H1 (cell line): ENCODE data around the gene MTG1. TPM values are rescaled to one million over a fixed set of nuclear protein-coding genes. Genes with fewer than 3 reads are reported as not detected.

Source experiments
- CTCF ChIA-PET: fragments of 300-600 bp; sonication (Branson Sonifier 250); formaldehyde crosslinking; loops from one replicate; lab custom pipeline; 2021; ENCODE audit not compliant: partially characterized antibody; lab: Charles Lee
- POLR2A ChIA-PET: fragments of 300-600 bp; sonication (Branson Sonifier 250); formaldehyde crosslinking; loops from one replicate; lab custom pipeline; 2021; ENCODE audit warnings: inconsistent platforms; ENCODE audit not compliant: partially characterized antibody; lab: Charles Lee
- DNase-seq, 2 experiments: peaks; one replicate each; pipeline versions ENCODE4 v3.0.0 to v3.0.0-alpha.2; 2010 to 2022; ENCODE audit warnings: low spot score in 2 of 2, low read depth in 1 of 2, mixed read lengths in 1 of 2
- FAIRE-seq: peaks from 2 replicates; lab custom pipeline; 2011; peaks lifted over from hg19 to GRCh38; lab: Jason Lieb, UNC
- H2AFZ ChIP-seq: 2 replicates; pipeline ENCODE4 v1.8.1; 2012; ENCODE audit warnings: low read length, inconsistent platforms
- H2AK5ac ChIP-seq: 2 replicates; pipeline ENCODE4 v1.6.1; 2013; ENCODE audit warnings: low read depth, low read length
- H2BK120ac ChIP-seq: replicated peaks from 2 replicates; pipeline ENCODE3; 2013; ENCODE audit warnings: low read depth, low read length, inconsistent platforms
- H2BK12ac ChIP-seq: 2 replicates; pipeline ENCODE4 v1.6.1; 2013; ENCODE audit warnings: low read depth, low read length
- H2BK15ac ChIP-seq: 2 replicates; pipeline ENCODE4 v1.6.1; 2013; ENCODE audit warnings: low read length
- H2BK20ac ChIP-seq: 2 replicates; pipeline ENCODE4 v1.6.1; 2013; ENCODE audit warnings: low read length
- H2BK5ac ChIP-seq: 2 replicates; pipeline ENCODE4 v1.6.1; 2013; ENCODE audit warnings: low read depth, low read length
- H3K14ac ChIP-seq: 2 replicates; pipeline ENCODE4 v1.6.1; 2013; ENCODE audit warnings: inconsistent platforms; ENCODE audit not compliant: insufficient read length
- H3K18ac ChIP-seq: 2 replicates; pipeline ENCODE4 v1.6.1; 2013; ENCODE audit warnings: low read length; ENCODE audit errors: extremely low read depth
- H3K23ac ChIP-seq: 2 replicates; pipeline ENCODE4 v1.6.1; 2013; ENCODE audit warnings: inconsistent platforms; ENCODE audit not compliant: insufficient read length
- H3K23me2 ChIP-seq: 2 replicates; pipeline ENCODE4 v1.6.1; 2013; ENCODE audit warnings: low read depth, low read length
- H3K27ac ChIP-seq: 2 replicates; pipeline ENCODE4 v1.6.1; 2011; ENCODE audit warnings: low read depth, low read length, inconsistent platforms
- H3K27me3 ChIP-seq, 4 experiments: replicated peaks in 1 of 4; 1 replicate in 1 of 4; 2 replicates in 3 of 4; pipeline versions ENCODE4 v1.6.1 to v1.8.1; 2011 to 2013; ENCODE audit warnings: low read length in 3 of 4, mild to moderate bottlenecking in 3 of 4, inconsistent platforms in 2 of 4, mixed read lengths in 2 of 4, moderate library complexity in 1 of 4; ENCODE audit not compliant: control insufficient read depth in 3 of 4, insufficient read depth in 3 of 4; ENCODE audit errors: extremely low read depth in 1 of 4
- H3K36me3 ChIP-seq, 4 experiments: 2 replicates each; pipeline versions ENCODE4 v1.6.1 to v1.8.1; 2011 to 2013; ENCODE audit warnings: mild to moderate bottlenecking in 4 of 4, low read length in 3 of 4, moderate library complexity in 2 of 4, control low read depth in 1 of 4, inconsistent platforms in 1 of 4; ENCODE audit not compliant: insufficient read depth in 4 of 4, control insufficient read depth in 2 of 4
- H3K4ac ChIP-seq: replicated peaks from 2 replicates; pipeline ENCODE3; 2013; ENCODE audit warnings: low read length, low read depth, mixed read lengths, inconsistent platforms; ENCODE audit not compliant: insufficient read length
- H3K4me1 ChIP-seq, 4 experiments: replicated peaks in 1 of 4; 1 replicate in 1 of 4; 2 replicates in 3 of 4; pipeline versions ENCODE4 v1.6.1 to v1.8.1; 2011 to 2013; ENCODE audit warnings: low read length in 3 of 4, inconsistent platforms in 2 of 4, mixed read lengths in 1 of 4; ENCODE audit not compliant: insufficient read depth in 4 of 4, control insufficient read depth in 3 of 4
- H3K4me2 ChIP-seq, 2 experiments: 2 replicates each; pipeline versions ENCODE4 v1.6.1 to v1.8.1; 2011 to 2013; ENCODE audit warnings: low read depth in 2 of 2, low read length in 2 of 2, control low read depth in 1 of 2, inconsistent platforms in 1 of 2, mild to moderate bottlenecking in 1 of 2; ENCODE audit not compliant: insufficient read depth in 1 of 2
- H3K4me3 ChIP-seq, 4 experiments: fragments of 200-600, 300-600 bp in 1 of 4; sonication (generic), shearing (Covaris generic), sonication (Bioruptor Twin) in 1 of 4; 2 replicates each; pipeline versions ENCODE4 v1.5.1 to v1.8.1; 2011 to 2016; ENCODE audit warnings: low read length in 4 of 4, low read depth in 3 of 4, control low read depth in 2 of 4, inconsistent platforms in 2 of 4, mild to moderate bottlenecking in 2 of 4, mixed read lengths in 1 of 4, moderate library complexity in 1 of 4; ENCODE audit not compliant: insufficient read depth in 2 of 4; ENCODE audit errors: extremely low read depth in 1 of 4
- H3K56ac ChIP-seq: replicated peaks from 2 replicates; pipeline ENCODE3; 2013; ENCODE audit warnings: low read depth, mild to moderate bottlenecking, mixed read lengths, low read length, inconsistent platforms; ENCODE audit not compliant: insufficient read length
- H3K79me1 ChIP-seq: 2 replicates; pipeline ENCODE4 v1.6.1; 2013; ENCODE audit warnings: low read depth, low read length, control low read depth
- H3K79me2 ChIP-seq, 2 experiments: 2 replicates each; pipeline versions ENCODE4 v1.6.1 to v1.8.1; 2012 to 2013; ENCODE audit warnings: low read length in 2 of 2, mild to moderate bottlenecking in 2 of 2, inconsistent platforms in 1 of 2; ENCODE audit not compliant: insufficient read depth in 2 of 2, control insufficient read depth in 1 of 2
- H3K9ac ChIP-seq, 4 experiments: replicated peaks in 1 of 4; 1 replicate in 1 of 4; 2 replicates in 3 of 4; pipeline versions ENCODE4 v1.6.1 to v1.8.1; 2011 to 2013; ENCODE audit warnings: low read depth in 3 of 4, low read length in 3 of 4, control low read depth in 2 of 4, mild to moderate bottlenecking in 2 of 4, moderate library complexity in 2 of 4, inconsistent platforms in 1 of 4; ENCODE audit errors: extremely low read depth in 1 of 4
- H3K9me3 ChIP-seq, 2 experiments: 2 replicates each; pipeline versions ENCODE4 v1.6.1 to v1.8.1; 2012 to 2013; ENCODE audit warnings: mild to moderate bottlenecking in 2 of 2, moderate library complexity in 2 of 2, control low read depth in 1 of 2, inconsistent platforms in 1 of 2, low read depth in 1 of 2, low read length in 1 of 2, mixed read lengths in 1 of 2; ENCODE audit not compliant: insufficient read depth in 2 of 2
- H4K20me1 ChIP-seq, 2 experiments: replicated peaks in 1 of 2; 2 replicates each; pipeline versions ENCODE3 to v1.8.1; 2011 to 2013; ENCODE audit warnings: inconsistent platforms in 2 of 2, low read length in 2 of 2, mild to moderate bottlenecking in 1 of 2; ENCODE audit not compliant: insufficient read depth in 2 of 2, control insufficient read depth in 1 of 2
- H4K5ac ChIP-seq: 2 replicates; pipeline ENCODE4 v1.6.1; 2013; ENCODE audit warnings: low read length, low read depth, mixed read lengths, inconsistent platforms; ENCODE audit not compliant: insufficient read length
- H4K8ac ChIP-seq: 2 replicates; pipeline ENCODE4 v1.8.0; 2013; ENCODE audit warnings: mild to moderate bottlenecking, moderate library complexity, low read length, inconsistent platforms; ENCODE audit not compliant: insufficient read depth; ENCODE audit errors: extremely low read depth
- H4K91ac ChIP-seq: replicated peaks from 2 replicates; pipeline ENCODE3; 2013; ENCODE audit warnings: low read length, mixed read lengths, inconsistent platforms; ENCODE audit not compliant: insufficient read length
- GTF2F1 ChIP-seq: IDR thresholded peaks from 2 replicates; pipeline ENCODE4 v1.6.1; 2012; ENCODE audit warnings: low read depth, low read length, improper control_type of control experiment, borderline replicate concordance
- NRF1 ChIP-seq: IDR thresholded peaks from 2 replicates; pipeline ENCODE4 v1.6.1; 2011; ENCODE audit warnings: mild to moderate bottlenecking, low read depth, low read length, improper control_type of control experiment
- SP2 ChIP-seq: IDR thresholded peaks from 2 replicates; pipeline ENCODE4 v1.6.1; 2012; ENCODE audit warnings: mild to moderate bottlenecking, low read length, inconsistent platforms
- USF2 ChIP-seq: IDR thresholded peaks from 2 replicates; pipeline ENCODE4 v1.6.1; 2011; ENCODE audit warnings: low read length, improper control_type of control experiment
- WGBS, 2 experiments: shearing (Covaris generic) in 1 of 2; methylation state at CpG; one replicate each; pipeline versions ENCODE4 v1.1.6 to v1.1.7; 2013 to 2015; ENCODE audit warnings: low lambda C conversion rate in 2 of 2, mixed read lengths in 2 of 2, inconsistent platforms in 1 of 2, low coverage in 1 of 2, missing lambda C conversion rate in 1 of 2; ENCODE audit not compliant: insufficient replicate concordance in 2 of 2, insufficient coverage in 1 of 2, insufficient read length in 1 of 2; ENCODE audit errors: extremely low coverage in 1 of 2, missing lambda C conversion rate in 1 of 2; 5-methylcytosine and 5-hydroxymethylcytosine counted together
- polyA plus RNA-seq, 7 experiments: library from polyadenylated mRNA; depleted of rRNA in 3 of 7; stranded (reverse) in 5 of 7; unstranded in 2 of 7; fragments of >200 nt in 5 of 7; fragments of 200-250 nt in 2 of 7; gene quantifications; 1 replicate in 5 of 7; 2 replicates in 1 of 7; 4 replicates in 1 of 7; pipeline versions ENCODE4 v1.2.1 to v1.2.3, GENCODE V29; 2011 to 2013; ENCODE audit warnings: missing spikeins in 2 of 7, mixed read lengths in 2 of 7
- total RNA-seq: library from RNA; stranded (reverse); fragmentation: NEBNext Ultra II Directional; extraction: Animal tissue kit (Norgen Biotek cat#: 25700); gene quantifications from 2 replicates; pipeline ENCODE4 v1.2.1, GENCODE V29; 2021

Gene MTG1
- total and polyA plus RNA-seq, 2 of the 8 experiments (the other 6 are each of a cell fraction or from before 2014, with no cell fraction given), result 56.6 to 81.6 TPM

GRCh38 chr10:133344236-133344635 lies 49.7 kb upstream of the MTG1 start:
- Histone ChIP-seq H3K23ac (no peak overlapping the region), H3K4me2 (no peak overlapping the region), H3K4me1 (peaks cover 0 to 17% (median 1%) of the 10 kb centered on the region in 4 experiments; a peak in 3 of 7 replicates), H2BK5ac (no peak overlapping the region), H3K4me3 (no peak overlapping the region), H4K91ac (no peak overlapping the region), H3K79me2 (no peaks in the 10 kb centered on the region), H2BK12ac (no peak overlapping the region), H3K23me2 (peaks cover 7% of the 10 kb centered on the region; the same call in 1 of the 2 replicates), H3K9me3 (no peaks in the 10 kb centered on the region), H3K27me3 (peaks cover 0 to 8% (median 2%) of the 10 kb centered on the region in 4 experiments; a peak in 3 of 7 replicates), H3K56ac (no peak overlapping the region), H4K5ac (no peak overlapping the region), H4K20me1 (peaks cover 0 to 7% of the 10 kb centered on the region in 2 experiments), H3K79me1 (no peaks in the 10 kb centered on the region), H2AFZ (no peak overlapping the region), H2AK5ac (no peak overlapping the region), H3K9ac (no peak overlapping the region), H3K14ac (no peak overlapping the region), H2BK20ac (no peak overlapping the region), H3K18ac (no peak overlapping the region), H3K36me3 (no peaks in the 10 kb centered on the region), H3K4ac (no peak overlapping the region), H2BK15ac (no peak overlapping the region), H3K27ac (no peak overlapping the region), H4K8ac (no peak overlapping the region), H2BK120ac (no peak overlapping the region)
- ChIA-PET CTCF (interaction anchor here (1.4 to 4.9 kb wide), 3 partner anchors 7 to 15 kb away, joined by 3 to 27 read pairs (median 4); partner anchors contain the start of gene CALY), POLR2A (interaction anchor here (1.1 to 4.8 kb wide), 8 partner anchors 9 to 65 kb away, joined by 3 to 38 read pairs (median 5); partner anchors contain the start of gene FUOM)
- 86% methylated on average over 5 of the region's 5 CpGs; no CpG with 5 or more reads in 1 of the 2 experiments for WGBS, 2 experiments
- DNase-seq (no peak), FAIRE-seq (no peak)
- no peak for TF ChIP-seq SP2
- TF ChIP-seq GTF2F1, result no peak
- no peak for TF ChIP-seq NRF1
- TF ChIP-seq USF2, result no peak
